Dendritic cell treated with granulocyte-macrophage colony-stimulating factor and Interleukin-4, amounts not matched to agents 40 ng/mL and 50 ng/mL, for 4 days (primary cell): ENCODE results near the gene GOLGA8B.
"Not testable (repeated sequence)": the region's sequence is repeated elsewhere in the genome, so short reads cannot be mapped to it uniquely, and the experiment has no call there.

Experiments
- H3K27ac Mint-ChIP-seq: one replicate; pipeline ENCODE4 v1.8.0; 2022; ENCODE audit warnings: mild to moderate bottlenecking, mixed read lengths
- H3K27me3 Mint-ChIP-seq: one replicate; pipeline ENCODE4 v1.8.0; 2022; ENCODE audit warnings: mild to moderate bottlenecking, mixed read lengths
- H3K36me3 Mint-ChIP-seq: one replicate; pipeline ENCODE4 v1.8.0; 2022; ENCODE audit warnings: low read depth, mixed read lengths
- H3K4me1 Mint-ChIP-seq: one replicate; pipeline ENCODE4 v1.8.0; 2022; ENCODE audit warnings: low read depth, mixed read lengths
- H3K4me3 Mint-ChIP-seq: one replicate; pipeline ENCODE4 v1.8.0; 2022; ENCODE audit warnings: mild to moderate bottlenecking, moderate library complexity, mixed read lengths
- H3K9me3 Mint-ChIP-seq: one replicate; pipeline ENCODE4 v1.8.0; 2022; ENCODE audit warnings: mixed read lengths
- intact Hi-C: fragments of 100-400 bp; cut with micrococcal nuclease; formaldehyde crosslinking; loops from one replicate; pipeline ENCODE4 v1.15.0; 2022

GOLGA8B gene

DNA sequence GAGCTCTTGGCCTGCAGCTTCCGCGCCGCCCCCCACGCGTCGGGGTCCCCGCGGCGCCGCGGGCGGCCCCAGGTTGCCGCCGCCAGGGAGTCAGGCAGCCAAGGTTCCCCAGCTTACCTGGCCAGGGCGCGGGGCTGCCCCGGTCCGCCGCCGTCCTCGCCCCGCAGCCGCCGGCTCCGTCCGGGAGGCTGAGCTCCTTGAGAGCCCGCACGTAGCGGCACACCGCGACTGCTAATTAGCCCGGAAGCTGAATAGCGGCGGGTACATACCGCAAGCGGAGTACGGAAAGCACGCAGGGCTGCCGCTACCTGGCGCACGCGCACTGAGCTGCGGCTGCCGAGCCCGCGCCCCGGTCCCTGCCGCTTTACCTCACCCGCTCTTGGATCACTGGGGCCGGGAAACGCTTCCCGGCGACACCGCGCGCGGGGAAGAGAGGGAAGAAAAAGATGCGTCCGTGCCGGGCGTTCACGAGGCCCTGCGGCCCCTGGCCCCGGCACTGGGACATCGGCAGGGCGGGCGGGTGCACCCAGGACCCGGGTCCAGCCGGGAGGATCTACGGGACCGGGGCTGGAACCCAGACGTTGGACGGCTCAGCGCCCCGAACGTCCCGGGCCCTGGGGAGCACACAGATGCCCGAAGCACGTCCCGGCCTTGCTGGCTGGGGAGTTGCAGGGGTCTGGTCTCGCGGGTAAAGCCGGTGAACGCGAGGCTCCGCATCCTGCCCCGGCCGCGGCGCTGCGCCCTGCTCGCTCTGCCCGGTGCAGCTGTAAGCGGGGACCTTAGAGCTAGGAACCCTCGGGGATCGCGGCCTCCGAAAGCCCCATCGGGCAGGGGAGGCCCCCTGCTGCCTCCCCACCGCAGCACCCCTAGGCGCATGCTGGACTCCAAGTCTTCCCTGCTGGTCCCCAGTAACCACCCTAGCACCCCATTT is at the start of gene GOLGA8B:
TSS of gene GOLGA8B (minus strand) at position 253 of the 931 bp plus-strand sequence. CDS start 47,739 bp downstream, outside the sequence.
- Mint-ChIP-seq H3K4me3 (peak within 1 kb of the TSS; percentile 78), H3K36me3 (no peaks in the 10 kb centered on the region), H3K4me1 (peaks cover 19% of the 10 kb centered on the region)

DNA sequence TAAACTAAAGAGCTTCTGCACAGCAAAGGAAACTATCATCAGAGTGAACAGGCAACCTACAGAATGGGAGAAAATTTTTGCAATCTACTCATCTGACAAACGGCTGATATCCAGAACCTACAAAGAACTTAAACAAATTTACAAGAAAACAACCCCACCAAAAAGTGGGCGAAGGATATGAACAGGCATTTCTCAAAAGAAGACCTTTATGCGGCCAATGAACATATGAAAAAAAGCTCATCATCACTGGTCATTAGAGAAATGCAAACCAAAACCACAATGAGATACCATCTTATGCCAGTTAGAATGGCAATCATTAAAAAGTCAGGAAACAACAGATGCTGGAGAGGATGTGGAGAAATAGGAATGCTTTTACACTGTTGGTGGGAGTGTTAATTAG is 49.7 kb upstream of the GOLGA8B start:
- not testable (repeated sequence) for H3K4me3 Mint-ChIP-seq

More for the DNA sequence above, at the start of gene GOLGA8B:
- Mint-ChIP-seq H3K27me3 (peaks cover 45% of the 10 kb centered on the region), H3K9me3 (no peaks in the 10 kb centered on the region), H3K27ac (peak within 1 kb of the TSS; percentile 38)
- intact Hi-C loops, result no loop called here

DNA sequence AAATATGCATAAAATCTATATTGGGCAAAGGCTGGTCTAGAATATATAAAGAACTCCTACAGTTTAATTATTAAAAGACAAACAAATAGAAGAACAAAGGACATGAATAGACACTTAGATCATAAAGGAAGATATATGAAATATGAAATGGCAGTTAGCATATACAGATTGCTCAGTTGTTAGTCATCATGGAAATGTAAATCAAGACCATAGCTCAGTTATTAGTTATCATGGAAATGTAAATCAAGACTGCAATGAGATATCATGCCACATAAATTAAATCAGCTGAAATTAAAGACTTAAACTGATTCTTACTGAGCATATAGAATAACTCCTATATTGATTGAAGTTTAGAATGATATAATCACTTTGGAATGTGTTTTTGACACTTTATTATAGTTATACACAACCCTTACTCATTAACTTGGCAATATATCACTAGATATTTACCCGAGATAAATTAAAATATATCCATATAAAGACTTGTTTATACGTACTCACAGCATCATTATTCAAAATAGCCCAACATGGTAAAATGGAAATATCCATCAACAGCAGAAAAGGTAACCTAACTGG is 45.2 kb upstream of the GOLGA8B start:
- Mint-ChIP-seq H3K27ac (no peak overlapping the region), H3K36me3 (no peaks in the 10 kb centered on the region), H3K4me1 (no peaks in the 10 kb centered on the region), H3K27me3 (no peaks in the 10 kb centered on the region), H3K9me3 (no peaks in the 10 kb centered on the region), H3K4me3 (no peak overlapping the region)
- intact Hi-C loops, result no loop called here

More for the DNA sequence above, 49.7 kb upstream of the GOLGA8B start:
- H3K27me3 Mint-ChIP-seq, H3K27ac Mint-ChIP-seq, H3K36me3 Mint-ChIP-seq, H3K4me1 Mint-ChIP-seq, H3K9me3 Mint-ChIP-seq, intact Hi-C loops: not testable (repeated sequence)

DNA sequence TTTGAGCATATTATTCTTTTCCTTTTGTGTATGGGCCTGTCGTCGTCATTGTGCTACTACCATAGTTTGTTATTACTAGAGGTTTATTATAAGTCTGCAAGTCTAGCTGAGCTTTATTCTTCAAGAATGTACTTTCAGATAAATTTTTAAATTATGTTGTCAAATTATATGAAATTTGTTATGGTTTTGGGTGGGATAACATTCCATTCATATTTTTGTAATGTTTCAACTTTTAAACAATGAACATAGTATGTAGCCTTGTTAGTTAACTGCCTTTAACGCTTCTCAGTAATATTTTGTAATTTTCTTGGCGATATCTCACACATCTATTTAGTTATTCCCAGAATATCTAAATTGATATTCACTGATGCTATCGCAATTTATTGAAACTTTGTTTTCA is 41.6 kb upstream of the GOLGA8B start:
- Mint-ChIP-seq H3K4me1 (peaks cover 8% of the 10 kb centered on the region), H3K9me3 (no peaks in the 10 kb centered on the region), H3K4me3 (no peak overlapping the region), H3K27me3 (peaks cover 3% of the 10 kb centered on the region), H3K27ac (no peak overlapping the region), H3K36me3 (no peaks in the 10 kb centered on the region)
- intact Hi-C loops, result no loop called here

DNA sequence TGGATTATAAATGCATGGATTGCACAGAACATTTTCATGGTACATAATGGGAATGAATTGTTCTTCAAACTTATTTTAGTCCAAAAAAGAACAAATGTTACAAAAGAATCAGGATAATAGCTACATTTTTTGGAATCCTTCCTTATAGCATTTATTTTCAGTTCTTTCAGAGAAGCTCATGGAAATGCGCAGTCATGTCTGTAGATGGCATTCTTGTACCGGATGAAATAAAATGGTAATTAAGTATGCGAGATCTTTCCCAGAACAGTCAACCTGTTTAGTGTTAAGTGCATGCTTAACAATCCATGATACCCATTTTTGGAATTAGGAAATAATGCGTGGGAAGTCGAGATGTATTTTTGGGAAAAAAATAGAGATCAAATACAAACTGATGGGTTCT is 38.2 kb upstream of the GOLGA8B start:
- Mint-ChIP-seq H3K36me3 (no peaks in the 10 kb centered on the region), H3K4me3 (no peak overlapping the region), H3K9me3 (no peaks in the 10 kb centered on the region), H3K4me1 (peaks cover 11% of the 10 kb centered on the region), H3K27ac (no peak overlapping the region), H3K27me3 (peaks cover 3% of the 10 kb centered on the region)
- intact Hi-C loops, result no loop called here

- no peak overlapping the region for H3K27ac Mint-ChIP-seq
- H3K4me1 Mint-ChIP-seq, result peaks cover 11% of the 10 kb centered on the region
- no peaks in the 10 kb centered on the region for H3K9me3 Mint-ChIP-seq
- H3K36me3 Mint-ChIP-seq, result no peaks in the 10 kb centered on the region
- peaks cover 3% of the 10 kb centered on the region for H3K27me3 Mint-ChIP-seq
- intact Hi-C loops, result no loop called here
- H3K4me3 Mint-ChIP-seq, result no peak overlapping the region
These were observed 37.4 kb upstream of the GOLGA8B start for GRCh38 chr15:34620814-34621213.

DNA sequence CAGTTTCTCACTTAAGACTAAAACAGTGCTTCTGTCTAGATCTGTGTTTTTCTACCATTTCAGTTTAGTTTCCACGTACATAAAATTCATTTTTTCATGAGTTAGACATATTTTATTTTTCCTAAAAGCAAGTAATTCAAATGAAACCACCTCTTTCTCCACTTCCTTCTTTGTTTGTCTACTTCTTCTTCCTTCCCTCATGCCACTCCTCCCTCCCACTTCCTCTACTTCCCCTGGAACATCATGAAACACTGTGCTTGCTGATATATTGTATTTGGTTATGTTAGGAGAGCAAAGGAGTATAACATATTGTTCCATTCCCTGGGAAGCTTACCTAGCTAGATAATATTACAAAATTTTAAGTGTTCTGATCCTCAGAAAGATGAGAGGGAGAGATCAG is 36.7 kb upstream of the GOLGA8B start:
- no peak overlapping the region for H3K4me3 Mint-ChIP-seq
- intact Hi-C loops, result no loop called here
- H3K27ac Mint-ChIP-seq, result no peak overlapping the region
- peaks cover 3% of the 10 kb centered on the region for H3K27me3 Mint-ChIP-seq
- H3K36me3 Mint-ChIP-seq, result no peaks in the 10 kb centered on the region
- H3K4me1 Mint-ChIP-seq, result peaks cover 11% of the 10 kb centered on the region
- H3K9me3 Mint-ChIP-seq, result no peaks in the 10 kb centered on the region

DNA sequence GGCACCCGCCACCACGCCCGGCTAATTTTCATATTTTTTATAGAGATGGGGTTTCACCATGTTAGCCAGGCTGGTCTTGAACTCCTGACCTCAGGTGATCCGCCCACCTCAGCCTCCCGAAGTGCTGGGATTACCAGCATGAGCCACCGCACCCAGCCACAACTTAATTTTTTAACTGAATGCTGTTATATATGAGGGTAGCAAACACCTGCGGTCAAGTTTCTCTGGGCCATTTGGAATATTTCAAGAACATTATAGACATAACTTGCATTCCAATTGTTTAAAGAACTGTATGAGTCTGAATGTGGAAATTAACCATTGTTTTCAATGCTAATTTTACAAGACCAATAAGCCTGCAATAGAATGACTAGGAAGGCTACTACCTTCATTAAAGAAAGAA is 35.7 kb upstream of the GOLGA8B start:
- intact Hi-C loops, result no loop called here
- Mint-ChIP-seq H3K27me3 (peaks cover 3% of the 10 kb centered on the region), H3K4me1 (peaks cover 11% of the 10 kb centered on the region), H3K36me3 (no peaks in the 10 kb centered on the region), H3K9me3 (no peaks in the 10 kb centered on the region), H3K4me3 (no peak overlapping the region), H3K27ac (no peak overlapping the region)

- no peak overlapping the region for H3K4me3 Mint-ChIP-seq
- H3K27me3 Mint-ChIP-seq, result peaks cover 3% of the 10 kb centered on the region
- no peaks in the 10 kb centered on the region for H3K36me3 Mint-ChIP-seq
- no peaks in the 10 kb centered on the region for H3K9me3 Mint-ChIP-seq
- intact Hi-C loops, result no loop called here
- peaks cover 11% of the 10 kb centered on the region for H3K4me1 Mint-ChIP-seq
- no peak overlapping the region for H3K27ac Mint-ChIP-seq
These were observed 34.6 kb upstream of the GOLGA8B start for GRCh38 chr15:34618073-34618472.

GRCh38 chr15:34616613-34617012 is 33.2 kb upstream of the GOLGA8B start:
- intact Hi-C loops, result no loop called here
- peaks cover 11% of the 10 kb centered on the region for H3K4me1 Mint-ChIP-seq
- H3K4me3 Mint-ChIP-seq, result no peak overlapping the region
- H3K9me3 Mint-ChIP-seq, result no peaks in the 10 kb centered on the region
- H3K27ac Mint-ChIP-seq, result no peak overlapping the region
- H3K36me3 Mint-ChIP-seq, result no peaks in the 10 kb centered on the region
- peaks cover 3% of the 10 kb centered on the region for H3K27me3 Mint-ChIP-seq

- intact Hi-C loops, result no loop called here
- Mint-ChIP-seq H3K4me1 (no peaks in the 10 kb centered on the region), H3K27me3 (peaks cover 4% of the 10 kb centered on the region), H3K4me3 (no peak overlapping the region), H3K27ac (no peak overlapping the region), H3K36me3 (no peaks in the 10 kb centered on the region), H3K9me3 (no peaks in the 10 kb centered on the region)
These were observed 30.5 kb upstream of the GOLGA8B start for GRCh38 chr15:34613997-34614396.

DNA sequence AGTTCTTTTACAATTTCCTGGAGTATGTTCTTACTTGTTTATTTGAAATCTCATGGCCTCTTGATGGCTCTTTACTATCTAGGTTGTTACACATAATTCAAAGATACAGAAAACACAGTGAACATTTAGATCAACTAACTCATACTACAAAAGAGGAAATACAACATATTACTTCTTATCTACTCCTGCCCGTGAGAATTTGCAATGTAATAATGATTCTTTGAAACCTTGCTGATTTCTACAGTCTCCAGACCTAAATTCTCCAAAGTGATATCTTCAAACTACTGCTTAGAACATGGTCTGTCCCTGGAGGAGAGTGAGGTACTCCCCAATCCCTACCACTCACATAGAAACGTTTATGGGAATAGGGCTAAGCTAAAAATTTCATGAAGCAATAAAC is 29.9 kb upstream of the GOLGA8B start:
- Mint-ChIP-seq H3K4me1 (no peaks in the 10 kb centered on the region), H3K27me3 (peaks cover 6% of the 10 kb centered on the region), H3K9me3 (no peaks in the 10 kb centered on the region), H3K4me3 (no peak overlapping the region), H3K27ac (no peak overlapping the region), H3K36me3 (no peaks in the 10 kb centered on the region)
- intact Hi-C loops, result no loop called here

GRCh38 chr15:34610354-34610753 is 26.9 kb upstream of the GOLGA8B start:
- no peaks in the 10 kb centered on the region for H3K9me3 Mint-ChIP-seq
- intact Hi-C loops, result no loop called here
- H3K27me3 Mint-ChIP-seq, result peaks cover 6% of the 10 kb centered on the region
- H3K36me3 Mint-ChIP-seq, result no peaks in the 10 kb centered on the region
- no peak overlapping the region for H3K27ac Mint-ChIP-seq
- H3K4me1 Mint-ChIP-seq, result no peaks in the 10 kb centered on the region
- H3K4me3 Mint-ChIP-seq, result no peak overlapping the region

DNA sequence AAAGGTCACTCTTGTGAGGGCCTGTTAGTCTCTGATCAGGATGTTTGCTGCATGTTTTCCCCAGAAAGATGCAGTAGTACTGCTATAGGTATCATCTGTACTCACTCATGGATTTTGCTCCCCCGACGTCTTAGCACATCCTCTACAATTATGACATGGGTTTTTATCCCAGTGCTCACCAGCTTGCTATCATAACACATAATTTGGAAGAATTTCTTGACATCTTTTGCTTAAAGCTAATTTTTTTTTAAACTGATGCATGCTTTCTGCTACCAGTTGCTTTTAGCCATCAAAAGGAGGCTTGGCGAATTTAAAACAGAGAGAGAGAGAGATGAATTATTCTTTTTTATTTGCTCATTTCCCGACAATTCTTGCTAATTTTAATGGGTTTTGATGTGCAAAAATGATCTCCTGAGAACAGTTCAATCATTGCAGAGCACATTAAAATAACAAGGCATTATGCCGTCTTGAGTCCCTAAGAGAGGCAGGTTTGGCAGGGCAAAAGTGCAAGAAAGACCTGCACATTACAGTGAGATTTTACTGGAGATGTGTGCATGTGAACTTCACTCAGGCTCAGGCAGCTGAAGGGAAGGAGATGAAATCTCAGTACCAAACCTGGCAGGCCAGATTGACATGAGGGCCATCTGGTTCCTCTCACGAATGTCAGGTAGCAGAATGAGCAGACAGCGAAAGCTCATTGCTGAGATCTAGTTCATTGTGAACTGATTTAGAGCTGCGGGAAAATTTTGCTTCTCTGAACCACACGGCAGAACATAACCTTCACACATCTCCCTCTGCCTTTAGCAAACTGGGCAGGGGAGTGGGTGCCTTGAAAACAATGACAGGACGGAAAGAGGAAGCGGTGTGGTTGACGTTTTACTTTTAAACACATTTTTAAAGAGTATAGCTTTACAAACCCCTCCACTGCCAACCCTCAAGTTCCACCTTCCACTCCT is 25.9 kb upstream of the GOLGA8B start:
- no peaks in the 10 kb centered on the region for H3K36me3 Mint-ChIP-seq
- intact Hi-C loops, result no loop called here
- H3K9me3 Mint-ChIP-seq, result no peaks in the 10 kb centered on the region
- H3K4me3 Mint-ChIP-seq, result no peak overlapping the region
- H3K4me1 Mint-ChIP-seq, result no peaks in the 10 kb centered on the region
- H3K27me3 Mint-ChIP-seq, result peaks cover 6% of the 10 kb centered on the region
- H3K27ac Mint-ChIP-seq, result no peak overlapping the region
